SK-N-MC (cell line): ENCODE measurements around the gene VMP1.
"Not testable (repeated sequence)": the region's sequence is repeated elsewhere in the genome, so short reads cannot be mapped to it uniquely, and the experiment has no call there.

Source experiments
- DNase-seq: peaks from one replicate; pipeline ENCODE4 v3.0.0-alpha.2; 2011; ENCODE audit warnings: low read depth, low spot score
- H3K27ac ChIP-seq: fragments of 200-600 bp; sonication (generic); 2 replicates; pipeline ENCODE4 v1.5.1; 2016; ENCODE audit warnings: mixed run types
- H3K36me3 ChIP-seq: fragments of 200-600 bp; sonication (generic); 2 replicates; pipeline ENCODE4 v1.6.1; 2017; ENCODE audit warnings: antibody characterized with exemption, low read length, mixed read lengths; ENCODE audit not compliant: insufficient read depth
- H3K4me3 ChIP-seq: fragments of 200-600 bp; sonication (generic); 2 replicates; pipeline ENCODE4 v1.5.1; 2016
- H3K9ac ChIP-seq: fragments of 200-600 bp; sonication (generic); 2 replicates; pipeline ENCODE4 v1.8.0; 2017; ENCODE audit warnings: mixed run types, mixed read lengths; ENCODE audit not compliant: insufficient read length
- H3K9me3 ChIP-seq: fragments of 200-600 bp; sonication (generic); 2 replicates; pipeline ENCODE4 v1.6.1; 2017; ENCODE audit warnings: low read depth, mild to moderate bottlenecking, antibody characterized with exemption, low read length, moderate library complexity, mixed read lengths
- EZH2 ChIP-seq: fragments of 200-600 bp; sonication (generic); IDR thresholded peaks from one replicate; pipeline ENCODE4 v1.6.1; 2017; ENCODE audit warnings: antibody characterized with exemption
- FOXP2 ChIP-seq: optimal IDR thresholded peaks from 2 replicates; pipeline ENCODE3; 2011; ENCODE audit warnings: mild to moderate bottlenecking, moderate library complexity; ENCODE audit not compliant: insufficient read depth; ENCODE audit errors: extremely low read length, control extremely low read depth
- POLR2AphosphoS5 ChIP-seq: IDR thresholded peaks from 2 replicates; pipeline ENCODE4 v1.6.1; 2012; ENCODE audit warnings: mild to moderate bottlenecking, low read depth, low read length, borderline replicate concordance

Gene VMP1

GRCh38 chr17:59826706-59827453 is 119.4 kb downstream of the VMP1 start:
- Histone ChIP-seq H3K4me3 (no peak overlapping the region), H3K36me3 (no peaks in the 10 kb centered on the region), H3K27ac (no peak overlapping the region), H3K9ac (no peak overlapping the region), H3K9me3 (no peaks in the 10 kb centered on the region)
- TF ChIP-seq EZH2 (no peak), POLR2AphosphoS5 (no peak), FOXP2 (no peak)
- no peak for DNase-seq

DNA sequence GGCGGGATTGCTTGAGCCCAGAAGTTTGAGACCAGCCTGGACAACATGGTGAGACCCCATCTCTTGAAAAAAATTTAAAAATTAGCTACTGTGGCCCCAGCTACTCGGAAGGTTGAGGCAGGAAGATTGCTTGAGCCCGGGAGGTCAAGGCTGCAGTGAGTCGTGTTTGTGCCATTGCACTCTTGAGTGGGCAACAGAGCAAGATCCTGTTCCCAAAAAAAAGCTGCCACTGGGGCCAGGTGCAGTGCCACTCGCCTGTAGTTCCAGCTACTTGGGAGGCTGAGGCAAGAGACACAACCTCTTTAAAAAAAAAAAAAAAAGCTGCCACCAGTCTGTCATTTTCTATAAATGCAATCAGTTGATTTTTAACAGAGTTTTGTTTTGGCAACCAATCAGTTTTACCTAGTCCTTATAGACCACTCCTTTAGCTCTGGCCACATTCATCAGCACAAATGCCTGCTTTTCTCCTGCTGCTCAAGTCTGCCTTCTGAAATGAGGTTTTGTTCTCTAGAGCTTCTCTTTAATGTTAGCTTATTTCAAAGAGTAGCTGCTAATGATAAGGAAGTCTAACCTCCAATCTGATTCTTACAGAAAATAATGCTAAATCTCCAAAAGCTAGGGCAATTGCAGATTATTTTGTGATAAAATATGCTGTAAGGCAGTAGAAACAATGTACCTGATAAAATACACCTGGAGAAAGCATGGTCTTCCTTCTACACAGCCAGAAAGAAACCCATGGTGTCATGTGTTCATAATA is 120.4 kb downstream of the VMP1 start:
- no peaks in the 10 kb centered on the region for H3K9me3 ChIP-seq
- H3K27ac ChIP-seq: no peak overlapping the region
- no peaks in the 10 kb centered on the region for H3K36me3 ChIP-seq
- H3K4me3 ChIP-seq: no peak overlapping the region
- DNase-seq: no peak
- H3K9ac ChIP-seq: no peak overlapping the region
- TF ChIP-seq EZH2 (no peak), FOXP2 (no peak), POLR2AphosphoS5 (no peak)

DNA sequence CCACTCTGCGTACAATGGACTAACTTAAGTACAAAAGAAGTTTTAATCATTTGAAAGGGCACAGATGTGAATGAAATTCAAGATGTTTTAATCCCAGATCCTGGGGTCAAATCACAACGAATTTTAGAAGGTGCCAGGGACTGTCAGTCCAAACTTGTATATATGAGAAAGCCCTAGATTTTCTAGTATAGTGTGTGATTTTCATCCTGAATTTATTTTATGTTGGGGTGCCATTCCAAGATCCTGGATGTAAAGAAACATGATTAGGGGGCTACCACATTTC is 121.0 kb downstream of the VMP1 start:
- no peak overlapping the region; the same call in 1 of the 2 replicates for H3K4me3 ChIP-seq
- no peak for TF ChIP-seq EZH2
- no peak for TF ChIP-seq FOXP2
- TF ChIP-seq POLR2AphosphoS5: no peak
- H3K9me3 ChIP-seq: no peaks in the 10 kb centered on the region
- H3K36me3 ChIP-seq: no peaks in the 10 kb centered on the region
- H3K9ac ChIP-seq: no peak overlapping the region
- H3K27ac ChIP-seq: no peak overlapping the region
- no peak for DNase-seq

- Histone ChIP-seq H3K27ac (peak overlapping the region; percentile 4; the same call in 1 of the 2 replicates), H3K4me3 (peak overlapping the region; percentile 53)
- DNase-seq, H3K9ac ChIP-seq, H3K9me3 ChIP-seq, H3K36me3 ChIP-seq: not testable (repeated sequence)
Measured at GRCh38 chr17:59828819-59829216, 121.4 kb downstream of the VMP1 start.

GRCh38 chr17:59829217-59830006 is 122.0 kb downstream of the VMP1 start:
- H3K4me3 ChIP-seq: peak overlapping the region; percentile 53
- no peaks in the 10 kb centered on the region for H3K9me3 ChIP-seq
- H3K36me3 ChIP-seq: no peaks in the 10 kb centered on the region
- H3K27ac ChIP-seq: peak overlapping the region; percentile 80
- DNase-seq: peak; percentile 98
- peak; percentile 56; the same call in 1 of the 2 replicates for TF ChIP-seq POLR2AphosphoS5
- no peak for TF ChIP-seq FOXP2
- no peak for TF ChIP-seq EZH2
- H3K9ac ChIP-seq: no peak overlapping the region

GRCh38 chr17:59830007-59830630 is 122.7 kb downstream of the VMP1 start:
- Histone ChIP-seq H3K27ac (peak overlapping the region; percentile 80), H3K9ac (no peak overlapping the region)

DNA sequence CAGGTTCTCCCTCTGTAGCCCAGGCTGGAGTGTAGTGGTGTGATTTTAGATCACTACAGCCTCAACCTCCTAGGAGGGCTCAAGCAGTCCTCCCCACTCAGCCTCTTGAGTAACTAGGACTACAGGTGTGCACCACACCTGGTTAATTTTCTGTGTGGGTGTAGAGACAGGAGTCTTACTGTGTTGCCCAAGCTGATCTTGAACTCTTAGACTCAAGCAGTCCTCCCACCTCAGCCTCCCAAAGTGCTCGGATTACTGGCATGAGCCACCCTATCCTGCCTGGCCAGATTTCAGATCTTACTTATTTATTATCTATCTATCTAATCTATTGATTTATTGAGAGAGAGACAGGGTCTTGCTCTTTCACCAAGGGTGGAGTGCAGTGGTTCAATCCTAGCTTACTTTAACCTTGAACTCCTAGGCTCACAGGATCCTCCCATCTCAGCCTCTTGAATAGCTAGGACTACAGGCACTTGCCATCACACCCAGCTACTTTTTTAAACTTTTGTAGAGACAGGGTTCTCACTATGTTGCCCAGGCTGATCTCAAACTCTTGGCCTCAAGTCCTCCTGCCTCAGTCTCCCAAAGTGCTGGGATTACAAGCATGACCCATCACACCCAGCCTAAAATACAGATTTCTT is 123.5 kb downstream of the VMP1 start:
- TF ChIP-seq POLR2AphosphoS5: no peak
- TF ChIP-seq EZH2: no peak
- no peak for TF ChIP-seq FOXP2
- no peaks in the 10 kb centered on the region for H3K36me3 ChIP-seq
- no peak overlapping the region for H3K4me3 ChIP-seq
- no peak overlapping the region for H3K27ac ChIP-seq
- DNase-seq: no peak
- H3K9ac ChIP-seq: no peak overlapping the region
- H3K9me3 ChIP-seq: no peaks in the 10 kb centered on the region

More at GRCh38 chr17:59830007-59830630, 122.7 kb downstream of the VMP1 start:
- DNase-seq: no peak
- Histone ChIP-seq H3K9me3 (no peaks in the 10 kb centered on the region), H3K4me3 (peak overlapping the region; percentile 53), H3K36me3 (no peaks in the 10 kb centered on the region)
- TF ChIP-seq EZH2 (no peak), POLR2AphosphoS5 (no peak)
